Cardiac muscle cell (in vitro differentiated cells and primary cell): ENCODE data around the gene OTUD7B. TPM values are rescaled to one million over a fixed set of nuclear protein-coding genes. Genes with fewer than 3 reads are reported as not detected.

Experiments
- DNase-seq, 2 donors: peaks; one replicate each; pipeline versions ENCODE4 v3.0.0 to v3.0.0-alpha.2; 2010 to 2017; ENCODE audit warnings: low read depth in 1 of 2, low spot score in 1 of 2
- H3K27ac ChIP-seq: fragments of 200-600 bp; sonication (generic); 2 replicates; pipeline ENCODE4 v1.5.1; 2016
- H3K27me3 ChIP-seq: fragments of 200-600 bp; sonication (generic); 2 replicates; pipeline ENCODE4 v1.6.0; 2016; ENCODE audit warnings: control low read depth
- H3K36me3 ChIP-seq: fragments of 200-600 bp; sonication (generic); 2 replicates; pipeline ENCODE4 v1.5.1; 2016; ENCODE audit warnings: control low read depth
- H3K4me1 ChIP-seq: fragments of 200-600 bp; sonication (generic); 2 replicates; pipeline ENCODE4 v1.8.1; 2017; ENCODE audit warnings: low read depth, mild to moderate bottlenecking, mixed run types
- H3K4me3 ChIP-seq: fragments of 200-600 bp; sonication (generic); 2 replicates; pipeline ENCODE4 v1.5.1; 2016; ENCODE audit warnings: mild to moderate bottlenecking
- H3K9me3 ChIP-seq: fragments of 200-600 bp; sonication (generic); 2 replicates; pipeline ENCODE4 v1.5.1; 2017; ENCODE audit warnings: low read depth, mild to moderate bottlenecking, control low read depth
- polyA plus RNA-seq: library from polyadenylated mRNA; unstranded; fragments of >200 nt; fragmentation: Nextera tagmentation; extraction: Ambion mirVana; gene quantifications from 2 replicates; pipeline ENCODE4 v1.2.1, GENCODE V29; 2016
- total RNA-seq: library from RNA; depleted of rRNA; stranded (reverse); fragments of >200 nt; gene quantifications from 2 replicates; pipeline ENCODE4 v1.2.3, GENCODE V29; 2016
- TF ChIP-seq, protein P1 (sequence below): IDR thresholded peaks from 2 replicates; pipeline ENCODE4 v1.5.1; 2012; ENCODE audit warnings: low read depth, mild to moderate bottlenecking, low read length

Gene OTUD7B
- total and polyA plus RNA-seq, 2 experiments from 2014 or later, result 3.1 to 16.4 TPM

DNA sequence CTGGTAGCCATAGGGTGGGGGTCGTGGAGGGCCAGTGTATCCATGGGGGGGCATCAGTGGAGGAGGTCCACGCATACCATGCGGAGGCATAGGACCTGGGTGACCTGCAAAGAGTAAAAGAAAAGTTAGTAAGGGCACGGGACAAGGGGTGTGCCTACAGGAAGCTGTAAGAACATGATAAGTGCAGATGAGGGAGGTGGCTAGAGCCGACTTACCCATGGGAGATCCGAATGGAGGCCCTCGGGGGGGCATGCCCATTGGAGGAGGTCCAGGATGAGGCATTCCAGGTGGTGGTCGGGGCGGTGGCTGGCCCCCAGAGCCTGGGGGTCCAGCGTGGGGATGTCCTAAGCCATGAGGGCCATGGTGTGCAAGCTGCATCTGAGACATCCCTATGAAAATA lies 86.9 kb downstream of the OTUD7B start:
- Histone ChIP-seq H3K27me3 (no peaks in the 10 kb centered on the region), H3K4me1 (peaks cover 8% of the 10 kb centered on the region), H3K4me3 (no peak overlapping the region), H3K36me3 (peaks cover 33% of the 10 kb centered on the region), H3K27ac (no peak overlapping the region), H3K9me3 (no peaks in the 10 kb centered on the region)
- DNase-seq, result no peak
- TF ChIP-seq, protein P1, sequence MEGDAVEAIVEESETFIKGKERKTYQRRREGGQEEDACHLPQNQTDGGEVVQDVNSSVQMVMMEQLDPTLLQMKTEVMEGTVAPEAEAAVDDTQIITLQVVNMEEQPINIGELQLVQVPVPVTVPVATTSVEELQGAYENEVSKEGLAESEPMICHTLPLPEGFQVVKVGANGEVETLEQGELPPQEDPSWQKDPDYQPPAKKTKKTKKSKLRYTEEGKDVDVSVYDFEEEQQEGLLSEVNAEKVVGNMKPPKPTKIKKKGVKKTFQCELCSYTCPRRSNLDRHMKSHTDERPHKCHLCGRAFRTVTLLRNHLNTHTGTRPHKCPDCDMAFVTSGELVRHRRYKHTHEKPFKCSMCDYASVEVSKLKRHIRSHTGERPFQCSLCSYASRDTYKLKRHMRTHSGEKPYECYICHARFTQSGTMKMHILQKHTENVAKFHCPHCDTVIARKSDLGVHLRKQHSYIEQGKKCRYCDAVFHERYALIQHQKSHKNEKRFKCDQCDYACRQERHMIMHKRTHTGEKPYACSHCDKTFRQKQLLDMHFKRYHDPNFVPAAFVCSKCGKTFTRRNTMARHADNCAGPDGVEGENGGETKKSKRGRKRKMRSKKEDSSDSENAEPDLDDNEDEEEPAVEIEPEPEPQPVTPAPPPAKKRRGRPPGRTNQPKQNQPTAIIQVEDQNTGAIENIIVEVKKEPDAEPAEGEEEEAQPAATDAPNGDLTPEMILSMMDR, result no peak

DNA sequence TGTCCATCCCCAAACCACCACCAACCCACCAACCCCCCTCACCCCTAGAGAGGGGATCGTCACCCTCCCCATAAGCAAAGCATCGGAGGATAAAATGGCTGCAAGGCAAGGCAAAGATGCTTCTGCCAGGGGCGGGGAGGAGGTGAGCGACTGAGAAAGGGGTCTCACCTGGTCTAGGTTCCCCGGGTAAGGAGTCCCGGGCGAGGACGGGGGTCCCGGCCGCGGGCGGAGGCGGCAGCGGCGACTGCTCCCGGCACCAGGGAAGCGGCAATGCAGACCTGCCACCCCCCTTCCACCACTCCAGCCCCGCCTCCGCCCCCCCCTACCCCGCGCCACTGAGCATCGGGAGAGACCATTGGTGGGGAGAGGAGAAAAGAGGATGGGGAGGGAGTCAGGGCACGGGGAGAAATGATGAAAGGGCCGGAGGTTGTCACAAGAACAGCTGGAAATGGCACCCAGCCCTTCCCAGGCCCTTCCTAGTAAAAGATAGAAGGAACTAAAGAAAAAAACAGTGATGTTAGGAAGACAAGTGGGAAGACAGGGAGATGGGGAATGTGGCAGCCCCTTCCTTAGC lies 92.9 kb downstream of the OTUD7B start, which contains the start of gene SV2A:
SV2A (minus strand) TSS at position 274 of the 574 bp plus-strand sequence. CDS start 4,004 bp downstream, outside the sequence.
- Histone ChIP-seq H3K27ac (no peak within 1 kb of the TSS), H3K27me3 (no peaks in the 10 kb centered on the region), H3K4me1 (peaks cover 18% of the 10 kb centered on the region), H3K9me3 (no peaks in the 10 kb centered on the region), H3K36me3 (peaks cover 2% of the 10 kb centered on the region), H3K4me3 (peak within 1 kb of the TSS; percentile 63)
- DNase-seq, result peak; percentile 69 to 71
- TF ChIP-seq, protein P1, result no peak

DNA sequence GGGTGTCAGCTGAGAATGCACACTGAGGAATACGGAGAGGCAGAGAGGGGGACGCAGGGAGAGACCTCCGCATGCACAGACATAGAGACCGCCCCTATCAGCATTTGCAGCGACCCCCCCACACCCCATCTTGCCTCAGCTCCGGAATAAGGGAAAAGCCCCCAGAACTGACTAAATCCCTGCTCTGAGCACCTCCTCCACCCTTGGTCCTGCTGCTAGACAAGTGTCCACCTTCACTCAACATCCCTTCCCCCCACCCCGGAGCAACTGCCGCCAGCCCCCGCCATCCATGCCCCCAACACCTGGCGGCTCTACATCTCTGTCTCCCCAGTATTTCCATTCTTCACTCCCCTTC lies 93.7 kb downstream of the OTUD7B start:
- Histone ChIP-seq H3K27me3 (no peaks in the 10 kb centered on the region), H3K27ac (no peak overlapping the region), H3K36me3 (no peaks in the 10 kb centered on the region), H3K9me3 (no peaks in the 10 kb centered on the region), H3K4me1 (peaks cover 18% of the 10 kb centered on the region), H3K4me3 (peak overlapping the region; percentile 63)
- no peak for DNase-seq
- TF ChIP-seq, protein P1, result no peak

DNA sequence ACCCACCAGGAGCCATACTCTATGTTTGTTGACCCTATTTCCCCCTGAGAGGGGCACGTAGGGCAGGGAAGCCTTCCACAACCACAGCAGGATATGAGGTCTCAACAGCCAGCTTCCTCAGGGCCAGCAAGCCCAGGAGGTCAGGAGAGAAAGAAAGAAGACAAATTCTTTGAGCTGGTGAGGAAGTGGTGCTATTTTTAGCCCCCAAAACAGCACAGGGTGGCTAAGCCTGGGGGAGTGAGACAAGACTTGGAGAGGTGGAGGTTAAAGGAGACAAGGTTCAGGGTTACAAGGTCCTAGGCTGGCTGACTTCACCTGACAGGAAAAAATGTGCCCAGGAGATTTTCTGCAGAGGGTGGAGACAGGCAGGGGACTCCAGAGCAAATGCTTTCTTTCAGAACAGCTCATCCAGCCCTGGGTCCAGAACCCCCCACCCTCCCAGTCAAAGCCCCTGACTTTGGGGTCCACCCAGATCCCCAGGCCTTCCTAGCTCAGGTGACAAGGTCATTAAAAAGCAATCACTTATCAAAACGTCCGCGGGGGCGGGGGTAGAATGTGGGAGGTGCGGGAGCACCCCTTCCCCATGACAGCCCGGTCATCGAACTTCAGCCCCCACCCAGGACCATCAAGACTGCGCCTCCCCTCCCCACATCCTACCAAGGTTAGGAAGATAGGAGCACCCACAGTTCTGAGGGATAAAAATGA lies 94.2 kb downstream of the OTUD7B start:
- DNase-seq, result peak in 1 of 2 donors; percentile 28
- Histone ChIP-seq H3K4me1 (peaks cover 18% of the 10 kb centered on the region), H3K27ac (peak overlapping the region; percentile 89), H3K9me3 (no peaks in the 10 kb centered on the region), H3K27me3 (no peaks in the 10 kb centered on the region), H3K4me3 (peak overlapping the region; percentile 63), H3K36me3 (no peaks in the 10 kb centered on the region)
- TF ChIP-seq, protein P1, result no peak

DNA sequence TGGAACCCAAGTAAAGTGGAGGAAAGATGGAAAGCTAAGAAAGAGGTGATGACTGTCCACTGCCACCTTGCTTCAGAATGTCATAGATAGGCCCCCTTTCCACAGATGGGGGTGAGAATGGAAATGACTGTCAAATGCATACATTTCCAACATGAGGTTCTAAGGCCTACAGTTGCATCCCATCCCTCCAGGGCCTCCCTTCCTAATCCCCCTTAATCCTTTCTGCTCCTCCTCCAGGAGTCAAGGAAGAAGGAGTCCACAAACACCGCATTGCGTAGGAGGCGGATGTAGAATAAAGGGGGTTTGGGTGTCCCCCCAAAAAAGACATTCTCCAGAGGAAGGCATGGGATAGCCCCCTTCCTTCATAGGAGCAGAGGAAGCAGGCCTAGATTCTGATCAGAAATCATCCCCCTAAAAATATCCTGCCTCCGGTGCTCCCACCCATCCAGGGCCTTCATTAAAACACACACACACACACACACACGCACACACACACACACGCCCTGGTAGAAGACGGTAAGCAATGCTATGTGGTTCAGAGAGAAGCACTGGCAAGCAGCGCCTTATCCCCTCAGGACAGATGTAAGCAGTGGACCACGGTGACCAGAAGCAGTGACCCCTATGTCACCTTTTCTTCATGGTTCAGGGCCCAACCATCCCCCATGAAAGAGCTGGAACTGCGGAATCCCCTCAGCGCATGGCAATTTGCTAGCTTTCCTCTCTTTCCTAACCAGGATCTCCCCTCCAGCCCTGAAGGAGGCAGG lies 94.9 kb downstream of the OTUD7B start:
- no peaks in the 10 kb centered on the region for H3K9me3 ChIP-seq
- H3K36me3 ChIP-seq, result no peaks in the 10 kb centered on the region
- TF ChIP-seq, protein P1, result no peak
- peaks cover 18% of the 10 kb centered on the region for H3K4me1 ChIP-seq
- H3K27me3 ChIP-seq, result no peaks in the 10 kb centered on the region
- DNase-seq, result no peak
- peak overlapping the region; percentile 89 for H3K27ac ChIP-seq
- H3K4me3 ChIP-seq, result peak overlapping the region; percentile 63
